Endothelial cell of umbilical vein (primary cell): ENCODE data around the gene SST. TPM values are rescaled to one million over a fixed set of nuclear protein-coding genes. Genes with fewer than 3 reads are reported as not detected.

Experiments
- BruUV-seq: library from RNA; stranded (reverse); fragments of 400-500 nt; replicated peaks from 2 replicates; lab custom pipeline; 2021; lab: Mats Ljungman, UMichigan
- CTCF ChIA-PET: fragments of 300-600, 350-600 bp; sonication (Branson Sonifier 250); formaldehyde crosslinking; loops from one replicate; lab custom pipeline; 2021; ENCODE audit warnings: antibody characterized with exemption, inconsistent platforms; lab: Charles Lee
- POLR2A ChIA-PET: fragments of 300-600, 350-600 bp; sonication (Branson Sonifier 250); formaldehyde crosslinking; loops from one replicate; lab custom pipeline; 2021; ENCODE audit warnings: antibody characterized with exemption, inconsistent platforms; lab: Charles Lee
- DNase-seq: peaks from one replicate; pipeline ENCODE4 v3.0.0-alpha.2; 2011; ENCODE audit warnings: low read depth, low spot score
- FAIRE-seq: peaks from 2 replicates; lab custom pipeline; 2011; peaks lifted over from hg19 to GRCh38; lab: Jason Lieb, UNC
- H2AFZ ChIP-seq: 2 replicates; pipeline ENCODE4 v1.6.0; 2012; ENCODE audit warnings: low read depth, low read length, control low read depth, inconsistent platforms
- H3K27ac ChIP-seq: 2 replicates; pipeline ENCODE4 v1.5.1; 2011; ENCODE audit warnings: low read depth, mild to moderate bottlenecking, control low read depth, low read length, moderate library complexity; ENCODE audit not compliant: insufficient read depth
- H3K27me3 ChIP-seq, 2 experiments: 2 replicates each; pipeline versions ENCODE4 v1.6.0 to v1.6.1; 2011; ENCODE audit warnings: low read length in 2 of 2, mixed read lengths in 1 of 2; ENCODE audit not compliant: control insufficient read depth in 2 of 2, insufficient read depth in 2 of 2
- H3K36me3 ChIP-seq, 2 experiments: 2 replicates in 1 of 2; 3 replicates in 1 of 2; pipeline ENCODE4 v1.5.1; 2011; ENCODE audit warnings: low read length in 2 of 2, mild to moderate bottlenecking in 1 of 2, moderate library complexity in 1 of 2; ENCODE audit not compliant: control insufficient read depth in 2 of 2, insufficient read depth in 2 of 2; ENCODE audit errors: extremely low read depth in 1 of 2
- H3K4me1 ChIP-seq: 3 replicates; pipeline ENCODE4 v1.5.1; 2011; ENCODE audit warnings: mild to moderate bottlenecking, low read length; ENCODE audit not compliant: control insufficient read depth, insufficient read depth; ENCODE audit errors: extremely low read depth
- H3K4me2 ChIP-seq: 2 replicates; pipeline ENCODE4 v1.6.1; 2011; ENCODE audit warnings: low read length, control low read depth, mixed read lengths; ENCODE audit not compliant: insufficient read depth
- H3K4me3 ChIP-seq, 3 experiments: fragments of 200-600 bp in 1 of 3; sonication (generic), shearing (Covaris generic) in 1 of 3; replicated peaks in 1 of 3; 2 replicates each; pipeline ENCODE4 v1.5.1; 2011 to 2016; ENCODE audit warnings: control low read depth in 3 of 3, low read length in 3 of 3, mild to moderate bottlenecking in 2 of 3, inconsistent platforms in 1 of 3, low read depth in 1 of 3, moderate library complexity in 1 of 3; ENCODE audit not compliant: insufficient read depth in 1 of 3
- H3K79me2 ChIP-seq: 2 replicates; pipeline ENCODE4 v1.6.0; 2012; ENCODE audit warnings: low read length, inconsistent platforms; ENCODE audit not compliant: control insufficient read depth, insufficient read depth
- H3K9ac ChIP-seq: replicated peaks from 2 replicates; pipeline ENCODE3; 2011; ENCODE audit warnings: low read length, control low read depth; ENCODE audit not compliant: insufficient read depth; ENCODE audit errors: extremely low read depth
- H3K9me1 ChIP-seq: replicated peaks from 3 replicates; pipeline ENCODE4 v1.6.0; 2011; ENCODE audit warnings: mild to moderate bottlenecking, low read length; ENCODE audit not compliant: control insufficient read depth, insufficient read depth; ENCODE audit errors: extremely low read depth
- H3K9me3 ChIP-seq: replicated peaks from 2 replicates; pipeline ENCODE4 v1.5.1; 2012; ENCODE audit warnings: low read length, inconsistent platforms; ENCODE audit not compliant: control insufficient read depth, insufficient read depth
- H4K20me1 ChIP-seq: replicated peaks from 2 replicates; pipeline ENCODE3; 2011; ENCODE audit warnings: mild to moderate bottlenecking, low read length; ENCODE audit not compliant: control insufficient read depth, insufficient read depth; ENCODE audit errors: extremely low read depth
- CTCF ChIP-seq, 2 donors: IDR thresholded peaks; 1 replicate in 1 of 2; 2 replicates in 1 of 2; pipeline ENCODE4 v1.5.1; 2011; ENCODE audit warnings: low read length in 2 of 2, mild to moderate bottlenecking in 2 of 2, moderate library complexity in 2 of 2, control low read depth in 1 of 2, inconsistent platforms in 1 of 2, low read depth in 1 of 2; ENCODE audit not compliant: insufficient read depth in 1 of 2; ENCODE audit errors: extremely low read depth in 1 of 2
- EZH2 ChIP-seq: IDR thresholded peaks from 2 replicates; pipeline ENCODE4 v1.6.1; 2012; ENCODE audit warnings: borderline replicate concordance, low read depth, mild to moderate bottlenecking, moderate library complexity, low read length, inconsistent platforms; ENCODE audit not compliant: severe bottlenecking
- FOS ChIP-seq: IDR thresholded peaks from 2 replicates; pipeline ENCODE4 v1.6.1; 2011; ENCODE audit warnings: mild to moderate bottlenecking, low read length, moderate library complexity, borderline replicate concordance; ENCODE audit not compliant: insufficient read depth
- GATA2 ChIP-seq: IDR thresholded peaks from 2 replicates; pipeline ENCODE4 v1.7.0; 2011; ENCODE audit warnings: low read depth, mild to moderate bottlenecking, moderate library complexity, mixed read lengths, low read length; ENCODE audit not compliant: insufficient read length, insufficient read depth
- JUN ChIP-seq: IDR thresholded peaks from 2 replicates; pipeline ENCODE4 v1.6.1; 2011; ENCODE audit warnings: borderline replicate concordance, low read depth; ENCODE audit not compliant: insufficient read length, insufficient read depth
- MAX ChIP-seq: IDR thresholded peaks from 2 replicates; pipeline ENCODE4 v1.6.1; 2011; ENCODE audit not compliant: insufficient read depth, insufficient read length
- MYC ChIP-seq: IDR thresholded peaks from one replicate; pipeline ENCODE4 v1.6.1; 2011; ENCODE audit warnings: mild to moderate bottlenecking, low read depth, low read length
- POLR2A ChIP-seq: IDR thresholded peaks from 2 replicates; pipeline ENCODE4 v1.6.1; 2012; ENCODE audit warnings: low read depth, mild to moderate bottlenecking, control low read depth, low read length
- POLR2AphosphoS5 ChIP-seq: IDR thresholded peaks from 2 replicates; pipeline ENCODE4 v1.6.1; 2012; ENCODE audit warnings: low read depth, mild to moderate bottlenecking, control low read depth, low read length, moderate library complexity; ENCODE audit not compliant: insufficient read depth
- dilution Hi-C: fragments of 300-500 bp; cut with MboI; formaldehyde crosslinking; loops from one replicate; pipeline ENCODE4 v1.15.0; 2019; ENCODE audit warnings: low sequenced_read_pairs; ENCODE audit not compliant: extremely low pct_ligation_motif_present
- intact Hi-C: fragments of 100-400 bp; cut with micrococcal nuclease; formaldehyde crosslinking; loops from one replicate; pipeline ENCODE4 v1.10.0; 2022
- polyA plus RNA-seq, 4 experiments: library from polyadenylated mRNA; depleted of rRNA in 3 of 4; stranded (reverse) in 3 of 4; unstranded in 1 of 4; fragments of >200 nt; gene quantifications; 2 replicates each; pipeline versions ENCODE4 v1.2.1 to v1.2.3, GENCODE V29; 2011 to 2012; ENCODE audit warnings: missing spikeins in 1 of 4
- total RNA-seq: library from RNA; stranded (reverse); gene quantifications from 2 replicates; pipeline ENCODE4 v1.2.3, GENCODE V29; 2021

Gene SST
- total and polyA plus RNA-seq, 2 donors (not counting 3 experiments of a cell fraction or from before 2014, with no cell fraction given): not detected

GRCh38 chr3:187686621-187687273 lies 16.6 kb upstream of the SST start:
- Histone ChIP-seq H3K9me3 (no peaks in the 10 kb centered on the region), H3K4me2 (no peak overlapping the region), H3K4me1 (no peaks in the 10 kb centered on the region), H3K79me2 (no peaks in the 10 kb centered on the region), H3K27me3 (peaks cover 3 to 5% of the 10 kb centered on the region in 2 experiments), H3K9ac (no peak overlapping the region), H3K4me3 (no peak overlapping the region), H4K20me1 (no peaks in the 10 kb centered on the region), H3K36me3 (no peaks in the 10 kb centered on the region), H3K27ac (no peak overlapping the region), H3K9me1 (no peaks in the 10 kb centered on the region), H2AFZ (no peak overlapping the region)
- no peak for DNase-seq
- ChIA-PET POLR2A (no interaction called here), CTCF (interaction anchor here (0.9 kb wide), 1 partner anchor 16 kb away, joined by 3 read pairs; no protein-coding TSS in a partner anchor)
- dilution Hi-C loops: loop anchor here (25.0 kb wide), 1 partner anchor 374 kb away; no protein-coding TSS in a partner anchor
- TF ChIP-seq FOS (no peak), JUN (no peak), MAX (no peak), POLR2AphosphoS5 (no peak), GATA2 (no peak), MYC (no peak), EZH2 (no peak), CTCF (IDR thresholded peaks at IDR 0.05; ENCODE audit: extremely low read depth in 1 of 2, insufficient read depth in 1 of 2, low read depth in 1 of 2, low read length in 2 of 2) (no peak), POLR2A (no peak)
- intact Hi-C loops: no loop called here
- no peak for FAIRE-seq
- BruUV-seq: no TSS peak
